ENCODE results near the gene GPR84.

- TF ChIP-seq POLR2A (IDR thresholded peaks at IDR 0.05) (no peak), CTCF (IDR thresholded peaks at IDR 0.05) (no peak), POLR2AphosphoS5 (IDR thresholded peaks at IDR 0.05) (no peak)
Measured at GRCh38 chr12:54363618-54364017, 668 bp downstream of the GPR84 start.
